ENCODE results near the gene BCKDHB.

DNA sequence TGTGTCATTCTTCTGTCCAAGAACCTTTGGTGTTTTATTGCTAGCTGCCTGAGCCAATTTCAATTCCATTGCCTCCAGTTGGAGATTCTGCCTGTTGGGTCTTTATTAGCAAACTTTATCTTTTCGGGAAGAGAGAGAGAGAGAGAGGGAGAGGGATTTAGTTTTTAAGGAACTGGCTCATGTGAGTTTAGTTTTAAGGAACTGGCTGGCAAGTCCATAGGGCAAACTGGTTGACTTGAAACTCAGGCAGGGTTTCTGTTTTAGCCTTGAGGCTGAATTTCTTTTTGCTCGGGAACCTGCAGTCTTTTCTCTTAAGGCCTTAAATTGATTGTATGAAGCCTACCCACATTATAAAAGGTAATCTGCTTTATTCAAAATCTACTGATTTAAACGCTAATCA lies 23.0 kb downstream of the BCKDHB start:
- TF ChIP-seq POLR2AphosphoS5 (IDR thresholded peaks at IDR 0.05), result no peak
- TF ChIP-seq POLR2A (IDR thresholded peaks at IDR 0.05), result no peak
- TF ChIP-seq CTCF (IDR thresholded peaks at IDR 0.05), result no peak

Data from upper lobe of left lung (tissue), 4 donors.